IMR-90 (cell line): ENCODE results near the gene MORN4.

Experiments used
- CTCF ChIP-seq: conservative IDR thresholded peaks from 2 replicates; pipeline ENCODE4 v1.5.1; 2012; ENCODE audit warnings: mild to moderate bottlenecking, low read depth, low read length, improper control_type of control experiment
- FOS ChIP-seq: fragments of 150-350 bp; IDR thresholded peaks from 2 replicates; pipeline ENCODE4 v1.6.1; 2016; ENCODE audit warnings: low read depth, low read length
- MAFK ChIP-seq: IDR thresholded peaks from 2 replicates; pipeline ENCODE4 v1.6.1; 2012; ENCODE audit warnings: low read depth, low read length, improper control_type of control experiment
- MAZ ChIP-seq: IDR thresholded peaks from 2 replicates; pipeline ENCODE4 v1.6.1; 2012; ENCODE audit warnings: low read depth, mild to moderate bottlenecking, low read length, improper control_type of control experiment, moderate library complexity, borderline replicate concordance
- MXI1 ChIP-seq: IDR thresholded peaks from 2 replicates; pipeline ENCODE4 v1.6.1; 2012; ENCODE audit warnings: low read depth, mild to moderate bottlenecking, low read length, moderate library complexity, borderline replicate concordance
- POLR2A ChIP-seq: IDR thresholded peaks from 2 replicates; pipeline ENCODE4 v1.6.1; 2012; ENCODE audit warnings: mild to moderate bottlenecking, low read depth, low read length
- RAD21 ChIP-seq: IDR thresholded peaks from 2 replicates; pipeline ENCODE4 v1.6.1; 2012; ENCODE audit warnings: low read length, improper control_type of control experiment
- RCOR1 ChIP-seq: IDR thresholded peaks from 2 replicates; pipeline ENCODE4 v1.6.1; 2012; ENCODE audit warnings: mild to moderate bottlenecking, low read length, improper control_type of control experiment; ENCODE audit not compliant: insufficient replicate concordance
- RFX5 ChIP-seq: IDR thresholded peaks from 2 replicates; pipeline ENCODE4 v1.8.0; 2012; ENCODE audit warnings: low read depth, mild to moderate bottlenecking, low read length, moderate library complexity
- SMC3 ChIP-seq: fragments of 150-350 bp; IDR thresholded peaks from 2 replicates; pipeline ENCODE4 v1.6.1; 2016; ENCODE audit warnings: low read depth, mild to moderate bottlenecking, antibody characterized with exemption, low read length, moderate library complexity

- TF ChIP-seq MAFK = no peak
- no peak for TF ChIP-seq CTCF
- TF ChIP-seq SMC3 = no peak
- TF ChIP-seq MXI1 = no peak
- no peak for TF ChIP-seq RFX5
- no peak for TF ChIP-seq POLR2A
- no peak for TF ChIP-seq FOS
- TF ChIP-seq MAZ = no peak
- TF ChIP-seq RAD21 = no peak
- TF ChIP-seq RCOR1 = no peak
These were observed 26.1 kb downstream of the MORN4 start for GRCh38 chr10:97607095-97607636.
